Neural cell (in vitro differentiated cells): ENCODE results near the gene RABL6. TPM values are rescaled to one million over a fixed set of nuclear protein-coding genes. Genes with fewer than 3 reads are reported as not detected.

Experiments used
- H2AFZ ChIP-seq: fragments of 200-600, 300-800 bp; sonication (generic), shearing (Covaris generic); 2 replicates; pipeline ENCODE4 v1.6.0; 2014; ENCODE audit warnings: low read depth, mild to moderate bottlenecking, antibody characterized with exemption, low read length, moderate library complexity
- H3F3A ChIP-seq: fragments of 200-600 bp; shearing (Covaris generic); 2 replicates; pipeline ENCODE4 v1.6.1; 2016; ENCODE audit warnings: mild to moderate bottlenecking, moderate library complexity, mixed read lengths, antibody characterized with exemption, low read length; ENCODE audit not compliant: insufficient read depth, poor library complexity, severe bottlenecking
- H3K27ac ChIP-seq: fragments of 200-600, 300-800 bp; sonication (generic), shearing (Covaris generic); 2 replicates; pipeline ENCODE4 v1.5.1; 2014; ENCODE audit warnings: mild to moderate bottlenecking, low read length, moderate library complexity
- H3K27me3 ChIP-seq: fragments of 300-800, 200-600 bp; sonication (generic), shearing (Covaris generic); 2 replicates; pipeline ENCODE4 v1.6.0; 2014; ENCODE audit warnings: mild to moderate bottlenecking, low read depth, low read length, moderate library complexity; ENCODE audit not compliant: insufficient read depth
- H3K36me3 ChIP-seq: fragments of 300-800, 200-600 bp; sonication (generic), shearing (Covaris generic); 2 replicates; pipeline ENCODE4 v1.5.1; 2014; ENCODE audit warnings: mild to moderate bottlenecking, antibody characterized with exemption, low read length, moderate library complexity; ENCODE audit not compliant: insufficient read depth
- H3K4me2 ChIP-seq: fragments of 300-800, 200-600 bp; sonication (generic), shearing (Covaris generic); 2 replicates; pipeline ENCODE4 v1.6.0; 2014; ENCODE audit warnings: mild to moderate bottlenecking, low read length
- H3K4me3 ChIP-seq: fragments of 300-800, 200-600 bp; sonication (generic), shearing (Covaris generic); 2 replicates; pipeline ENCODE4 v1.5.1; 2014; ENCODE audit warnings: mild to moderate bottlenecking, low read length, moderate library complexity
- H3K79me2 ChIP-seq: fragments of 200-600 bp; shearing (Covaris generic); replicated peaks from 2 replicates; pipeline ENCODE4 v1.6.0; 2014; ENCODE audit warnings: mild to moderate bottlenecking, low read length, moderate library complexity; ENCODE audit not compliant: insufficient read depth
- H3K9ac ChIP-seq: fragments of 300-800, 200-600 bp; sonication (generic), shearing (Covaris generic); 2 replicates; pipeline ENCODE4 v1.6.1; 2016; ENCODE audit warnings: mild to moderate bottlenecking, low read length, mixed read lengths
- H3K9me2 ChIP-seq: fragments of 200-600 bp; shearing (Covaris generic); 2 replicates; pipeline ENCODE4 v1.6.1; 2016; ENCODE audit warnings: mild to moderate bottlenecking, low read length, mixed read lengths; ENCODE audit not compliant: insufficient read depth
- H3K9me3 ChIP-seq: fragments of 200-600, 300-800 bp; sonication (generic), shearing (Covaris generic); 2 replicates; pipeline ENCODE4 v1.6.1; 2016; ENCODE audit warnings: mild to moderate bottlenecking, mixed run types, low read length, moderate library complexity, mixed read lengths
- H4K20me1 ChIP-seq: fragments of 200-600 bp; shearing (Covaris generic); 2 replicates; pipeline ENCODE4 v1.6.1; 2016; ENCODE audit warnings: mild to moderate bottlenecking, mixed run types; ENCODE audit not compliant: insufficient read depth
- CTCF ChIP-seq: fragments of 450-650 bp; IDR thresholded peaks from 2 replicates; pipeline ENCODE4 v1.5.1; 2014; ENCODE audit warnings: antibody characterized with exemption, mild to moderate bottlenecking, moderate library complexity; ENCODE audit not compliant: poor library complexity, severe bottlenecking
- EP300 ChIP-seq: fragments of 450-650 bp; conservative IDR thresholded peaks from 2 replicates; pipeline ENCODE4 v1.6.1; 2014; ENCODE audit warnings: antibody characterized with exemption, mild to moderate bottlenecking, moderate library complexity; ENCODE audit not compliant: poor library complexity, severe bottlenecking
- EZH2 ChIP-seq: fragments of 200-600, 300-800 bp; shearing (Covaris generic), sonication (generic); IDR thresholded peaks from 2 replicates; pipeline ENCODE4 v1.6.1; 2014; ENCODE audit warnings: antibody characterized with exemption, low read length, borderline replicate concordance, mild to moderate bottlenecking; ENCODE audit not compliant: insufficient read depth, poor library complexity, severe bottlenecking
- MXI1 ChIP-seq: fragments of 450-650 bp; conservative IDR thresholded peaks from 2 replicates; pipeline ENCODE4 v1.6.1; 2014; ENCODE audit warnings: antibody characterized with exemption, mild to moderate bottlenecking; ENCODE audit not compliant: poor library complexity, severe bottlenecking
- POLR2AphosphoS5 ChIP-seq: IDR thresholded peaks from 2 replicates; pipeline ENCODE4 v1.6.1; 2012
- RAD21 ChIP-seq: fragments of 450-650 bp; conservative IDR thresholded peaks from 2 replicates; pipeline ENCODE4 v1.6.1; 2014; ENCODE audit warnings: antibody characterized with exemption, mild to moderate bottlenecking, moderate library complexity
- SMC3 ChIP-seq: fragments of 450-650 bp; conservative IDR thresholded peaks from 2 replicates; pipeline ENCODE4 v1.6.1; 2014; ENCODE audit warnings: antibody characterized with exemption, mild to moderate bottlenecking, moderate library complexity; ENCODE audit not compliant: poor library complexity
- TAF1 ChIP-seq: IDR thresholded peaks from 2 replicates; pipeline ENCODE4 v1.6.1; 2012; ENCODE audit warnings: low read depth
- polyA plus RNA-seq: library from polyadenylated mRNA; depleted of rRNA; stranded (reverse); fragments of >200 nt; gene quantifications from 2 replicates; pipeline ENCODE4 v1.2.3, GENCODE V29; 2014
- TF ChIP-seq, protein P1 (sequence below): IDR thresholded peaks from 2 replicates; pipeline ENCODE4 v1.6.1; 2012; ENCODE audit warnings: borderline replicate concordance

RABL6 gene
- polyA plus RNA-seq, 1 donor from 2014 or later = 46.4 TPM

- Histone ChIP-seq H3K36me3 (peaks cover 7% of the 10 kb centered on the region), H3K9me3 (no peaks in the 10 kb centered on the region), H3K9me2 (no peaks in the 10 kb centered on the region), H4K20me1 (no peaks in the 10 kb centered on the region), H3K79me2 (no peaks in the 10 kb centered on the region), H3K9ac (no peak overlapping the region), H3K4me3 (no peak overlapping the region), H2AFZ (no peak overlapping the region), H3K4me2 (no peak overlapping the region), H3F3A (no peaks in the 10 kb centered on the region), H3K27me3 (no peaks in the 10 kb centered on the region), H3K27ac (no peak overlapping the region)
- TF ChIP-seq MXI1 (no peak), EZH2 (no peak), TAF1 (no peak), SMC3 (no peak), EP300 (no peak), RAD21 (no peak), CTCF (no peak), POLR2AphosphoS5 (no peak)
- TF ChIP-seq, protein P1, sequence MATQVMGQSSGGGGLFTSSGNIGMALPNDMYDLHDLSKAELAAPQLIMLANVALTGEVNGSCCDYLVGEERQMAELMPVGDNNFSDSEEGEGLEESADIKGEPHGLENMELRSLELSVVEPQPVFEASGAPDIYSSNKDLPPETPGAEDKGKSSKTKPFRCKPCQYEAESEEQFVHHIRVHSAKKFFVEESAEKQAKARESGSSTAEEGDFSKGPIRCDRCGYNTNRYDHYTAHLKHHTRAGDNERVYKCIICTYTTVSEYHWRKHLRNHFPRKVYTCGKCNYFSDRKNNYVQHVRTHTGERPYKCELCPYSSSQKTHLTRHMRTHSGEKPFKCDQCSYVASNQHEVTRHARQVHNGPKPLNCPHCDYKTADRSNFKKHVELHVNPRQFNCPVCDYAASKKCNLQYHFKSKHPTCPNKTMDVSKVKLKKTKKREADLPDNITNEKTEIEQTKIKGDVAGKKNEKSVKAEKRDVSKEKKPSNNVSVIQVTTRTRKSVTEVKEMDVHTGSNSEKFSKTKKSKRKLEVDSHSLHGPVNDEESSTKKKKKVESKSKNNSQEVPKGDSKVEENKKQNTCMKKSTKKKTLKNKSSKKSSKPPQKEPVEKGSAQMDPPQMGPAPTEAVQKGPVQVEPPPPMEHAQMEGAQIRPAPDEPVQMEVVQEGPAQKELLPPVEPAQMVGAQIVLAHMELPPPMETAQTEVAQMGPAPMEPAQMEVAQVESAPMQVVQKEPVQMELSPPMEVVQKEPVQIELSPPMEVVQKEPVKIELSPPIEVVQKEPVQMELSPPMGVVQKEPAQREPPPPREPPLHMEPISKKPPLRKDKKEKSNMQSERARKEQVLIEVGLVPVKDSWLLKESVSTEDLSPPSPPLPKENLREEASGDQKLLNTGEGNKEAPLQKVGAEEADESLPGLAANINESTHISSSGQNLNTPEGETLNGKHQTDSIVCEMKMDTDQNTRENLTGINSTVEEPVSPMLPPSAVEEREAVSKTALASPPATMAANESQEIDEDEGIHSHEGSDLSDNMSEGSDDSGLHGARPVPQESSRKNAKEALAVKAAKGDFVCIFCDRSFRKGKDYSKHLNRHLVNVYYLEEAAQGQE = no peak
Observed at GRCh38 chr9:136828474-136829140, 20.9 kb downstream of the RABL6 start.

GRCh38 chr9:136829412-136829811 is 21.7 kb downstream of the RABL6 start:
- Histone ChIP-seq H3K27me3 (no peaks in the 10 kb centered on the region), H3K36me3 (peaks cover 7% of the 10 kb centered on the region), H3K9me3 (no peaks in the 10 kb centered on the region), H3K9ac (no peak overlapping the region), H2AFZ (no peak overlapping the region), H3K4me2 (no peak overlapping the region), H3K27ac (no peak overlapping the region), H3K79me2 (no peaks in the 10 kb centered on the region), H3F3A (no peaks in the 10 kb centered on the region), H4K20me1 (no peaks in the 10 kb centered on the region), H3K4me3 (no peak overlapping the region), H3K9me2 (no peaks in the 10 kb centered on the region)
- no peak for TF ChIP-seq EZH2
- no peak for TF ChIP-seq CTCF
- TF ChIP-seq TAF1 = no peak
- no peak for TF ChIP-seq SMC3
- TF ChIP-seq MXI1 = no peak
